ENCODE data around the gene DAAM1. TPM values are rescaled to one million over a fixed set of nuclear protein-coding genes. Genes with fewer than 3 reads are reported as not detected.

Gene DAAM1
- total RNA-seq, 1 donor from 2014 or later = 64.3 TPM

DNA sequence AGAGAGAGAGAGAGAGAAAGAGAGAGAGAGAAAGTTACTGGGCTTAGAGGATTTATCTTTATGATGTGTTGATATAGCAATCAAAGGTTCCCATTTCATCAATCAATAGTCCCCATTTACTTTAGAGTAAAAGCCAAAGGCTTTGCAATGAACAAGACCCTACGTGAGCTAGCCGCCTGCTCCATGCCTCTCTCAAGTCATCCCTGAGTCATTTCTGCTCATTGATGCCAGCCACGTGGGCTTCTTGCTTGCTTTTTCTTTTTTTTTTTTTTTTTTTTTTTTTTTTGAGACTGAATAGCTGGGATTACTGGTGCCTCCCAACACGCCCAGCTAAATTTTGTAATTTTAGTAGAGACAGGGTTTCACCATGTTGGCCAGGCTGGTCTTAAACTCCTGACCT is 205.8 kb downstream of the DAAM1 start:
- no peaks in the 10 kb centered on the region for H3K4me1 Mint-ChIP-seq (ENCODE audit: unreplicated experiment)
- H3K9me3 Mint-ChIP-seq = no peaks in the 10 kb centered on the region
- DNase-seq (ENCODE audit: extremely low spot score, unreplicated experiment) = no peak
- H3K27ac Mint-ChIP-seq = no peak overlapping the region
- no peaks in the 10 kb centered on the region for H3K36me3 Mint-ChIP-seq
- H3K4me3 Mint-ChIP-seq = no peak overlapping the region
- H3K27me3 Mint-ChIP-seq = peaks cover 3% of the 10 kb centered on the region
- TF ChIP-seq CTCF (conservative IDR thresholded peaks at IDR 0.05) = no peak

DNA sequence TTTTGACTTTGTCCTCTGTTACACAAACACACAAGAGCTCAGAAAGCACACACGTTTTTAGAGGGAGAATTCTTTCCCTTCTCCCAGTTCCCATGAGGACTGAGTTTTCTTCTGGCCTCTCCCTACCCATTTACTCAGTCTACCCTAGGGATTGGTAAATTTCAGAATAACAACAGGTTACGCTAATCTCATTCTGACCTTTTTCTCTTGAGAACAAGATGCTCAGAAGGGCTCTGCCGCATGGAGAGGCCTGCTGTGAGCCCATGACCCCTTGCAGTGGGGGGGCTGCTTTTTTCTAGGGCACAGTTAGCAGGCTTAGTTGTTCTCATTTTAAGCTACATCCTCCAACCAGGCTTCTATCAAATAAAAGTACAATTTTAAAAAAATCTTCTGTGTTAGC is 207.2 kb downstream of the DAAM1 start:
- Mint-ChIP-seq H3K27me3 (peaks cover 6% of the 10 kb centered on the region), H3K4me3 (no peak overlapping the region), H3K36me3 (no peaks in the 10 kb centered on the region), H3K4me1 (ENCODE audit: unreplicated experiment) (no peaks in the 10 kb centered on the region), H3K9me3 (no peaks in the 10 kb centered on the region), H3K27ac (no peak overlapping the region)
- no peak for DNase-seq (ENCODE audit: extremely low spot score, unreplicated experiment)
- no peak for TF ChIP-seq CTCF (conservative IDR thresholded peaks at IDR 0.05)

GRCh38 chr14:59398841-59399240 is 210.4 kb downstream of the DAAM1 start:
- no peaks in the 10 kb centered on the region for H3K4me1 Mint-ChIP-seq (ENCODE audit: unreplicated experiment)
- no peak for DNase-seq (ENCODE audit: extremely low spot score, unreplicated experiment)
- H3K36me3 Mint-ChIP-seq = peaks cover 6% of the 10 kb centered on the region
- H3K4me3 Mint-ChIP-seq = no peak overlapping the region
- no peak overlapping the region for H3K27ac Mint-ChIP-seq
- no peak for TF ChIP-seq CTCF (conservative IDR thresholded peaks at IDR 0.05)
- H3K9me3 Mint-ChIP-seq = no peaks in the 10 kb centered on the region
- H3K27me3 Mint-ChIP-seq = peaks cover 13% of the 10 kb centered on the region

DNA sequence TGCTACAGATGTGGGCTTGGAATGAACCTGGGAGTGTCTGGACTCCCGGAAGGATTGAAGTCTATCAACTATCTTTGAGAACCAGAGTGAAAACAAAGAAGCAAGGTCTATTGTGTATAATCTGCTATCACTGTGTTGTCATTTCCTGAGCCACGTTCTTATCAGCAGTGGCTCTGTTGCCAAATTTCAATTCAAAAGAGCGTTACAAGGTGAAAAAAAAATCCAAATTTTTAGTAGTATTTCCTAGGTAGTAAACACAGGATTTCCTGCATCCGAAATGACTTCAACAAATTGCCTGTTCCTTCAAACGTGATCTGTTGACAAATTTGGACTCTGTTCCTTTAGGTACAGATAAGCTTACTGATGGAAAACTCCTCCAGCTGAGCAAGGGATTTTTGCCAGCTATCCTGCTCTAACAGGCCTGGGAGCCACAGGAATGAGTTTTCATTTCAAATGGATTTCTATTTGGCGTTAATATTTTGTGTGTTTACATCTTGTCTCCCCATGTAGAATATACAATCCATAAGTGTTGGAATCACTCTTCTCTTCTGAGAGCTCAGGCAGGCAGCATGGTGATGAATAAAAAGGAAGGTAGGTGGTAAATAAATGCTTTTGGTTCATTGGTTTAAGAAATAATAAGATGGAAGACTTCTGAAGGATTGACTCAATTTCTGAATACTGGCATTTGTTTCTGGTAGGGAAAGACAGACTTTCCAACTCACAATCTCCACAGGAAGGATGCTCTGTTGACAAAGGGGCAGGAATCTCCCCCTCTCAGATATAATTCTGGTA is 218.2 kb downstream of the DAAM1 start:
- peaks cover 6% of the 10 kb centered on the region for H3K36me3 Mint-ChIP-seq
- TF ChIP-seq CTCF (conservative IDR thresholded peaks at IDR 0.05) = no peak
- H3K27me3 Mint-ChIP-seq = peaks cover 10% of the 10 kb centered on the region
- no peaks in the 10 kb centered on the region for H3K4me1 Mint-ChIP-seq (ENCODE audit: unreplicated experiment)
- H3K27ac Mint-ChIP-seq = no peak overlapping the region
- peaks cover 5% of the 10 kb centered on the region for H3K9me3 Mint-ChIP-seq
- DNase-seq (ENCODE audit: extremely low spot score, unreplicated experiment) = no peak
- no peak overlapping the region for H3K4me3 Mint-ChIP-seq

DNA sequence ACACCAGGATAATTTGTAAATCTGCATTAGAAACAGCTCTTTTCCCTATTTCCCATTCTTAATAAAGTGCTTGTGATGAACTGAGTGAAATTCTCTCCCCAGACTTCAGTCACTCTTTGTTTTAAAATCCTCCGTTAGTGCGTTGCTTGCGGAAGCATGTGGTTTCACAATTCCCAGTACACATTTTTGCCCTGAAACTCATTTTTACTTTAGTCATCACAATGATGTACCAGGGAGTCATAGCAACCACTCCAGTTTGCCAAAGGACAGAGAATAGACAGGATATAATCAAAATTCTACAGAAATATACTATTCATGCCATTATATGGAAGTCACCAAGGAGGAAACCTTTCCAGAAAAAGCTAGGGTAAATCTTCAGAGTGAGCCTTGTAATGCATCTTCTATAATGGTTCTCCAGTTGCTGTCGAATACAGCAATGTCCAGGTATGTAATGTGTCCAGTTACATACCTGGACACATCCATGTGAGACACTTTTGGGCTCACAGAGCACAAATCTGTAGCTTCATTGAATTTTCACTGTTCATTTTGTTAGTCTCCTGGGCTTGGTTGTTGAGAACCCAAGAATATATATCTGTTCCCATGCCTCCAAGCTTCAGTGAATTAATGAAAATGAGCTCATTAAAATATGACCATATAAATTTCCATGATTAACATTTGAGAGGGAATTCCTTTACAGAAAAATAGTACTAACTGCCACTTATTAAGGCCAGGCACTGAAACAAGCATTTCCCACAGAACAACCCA is 219.0 kb downstream of the DAAM1 start:
- Mint-ChIP-seq H3K36me3 (peaks cover 6% of the 10 kb centered on the region), H3K9me3 (peaks cover 5% of the 10 kb centered on the region), H3K4me1 (ENCODE audit: unreplicated experiment) (no peaks in the 10 kb centered on the region), H3K4me3 (no peak overlapping the region), H3K27me3 (peaks cover 15% of the 10 kb centered on the region), H3K27ac (no peak overlapping the region)
- TF ChIP-seq CTCF (conservative IDR thresholded peaks at IDR 0.05) = no peak
- no peak for DNase-seq (ENCODE audit: extremely low spot score, unreplicated experiment)
